Activated naive CD8-positive, alpha-beta T cell treated with anti-CD3 and anti-CD28 coated beads, Interleukin-2, amount 10 ng/mL, durations not matched to agents 7 days and 5 days (primary cell): ENCODE results near the gene PDLIM1. TPM values are rescaled to one million over a fixed set of nuclear protein-coding genes. Genes with fewer than 3 reads are reported as not detected.
"Not testable (repeated sequence)": the region's sequence is repeated elsewhere in the genome, so short reads cannot be mapped to it uniquely, and the experiment has no call there.

ENCODE experiments used
- ATAC-seq: fragments of 150-1000 bp; cut with Tn5 transposase; one replicate; pipeline ENCODE4 v1.10.0; 2021; ENCODE audit warnings: low read depth, moderate library complexity
- POLR2A ChIA-PET: fragments of 350-600 bp; sonication (Branson Sonifier 250); formaldehyde crosslinking; loops from one replicate; lab custom pipeline; 2021; ENCODE audit warnings: antibody characterized with exemption; lab: Charles Lee
- DNase-seq: peaks from one replicate; pipeline ENCODE4 v3.0.0; 2021
- H3K27ac Mint-ChIP-seq: one replicate; pipeline ENCODE4 v1.8.0; 2022; ENCODE audit warnings: mild to moderate bottlenecking, mixed read lengths
- H3K27me3 Mint-ChIP-seq: one replicate; pipeline ENCODE4 v1.8.0; 2022; ENCODE audit warnings: mild to moderate bottlenecking, moderate library complexity, mixed read lengths
- H3K36me3 Mint-ChIP-seq: one replicate; pipeline ENCODE4 v1.8.0; 2021; ENCODE audit warnings: mild to moderate bottlenecking, mixed read lengths
- H3K4me1 Mint-ChIP-seq: one replicate; pipeline ENCODE4 v1.8.0; 2021; ENCODE audit warnings: mixed read lengths
- H3K4me3 Mint-ChIP-seq: one replicate; pipeline ENCODE4 v1.8.0; 2022; ENCODE audit warnings: mild to moderate bottlenecking, moderate library complexity, mixed read lengths
- H3K9me3 Mint-ChIP-seq: one replicate; pipeline ENCODE4 v1.8.0; 2021; ENCODE audit warnings: mixed read lengths
- total RNA-seq, 2 experiments: library from RNA; stranded (reverse); gene quantifications; one replicate each; pipeline ENCODE4 v1.2.3, GENCODE V29; 2021

Gene PDLIM1
- total RNA-seq, 2 experiments from 2014 or later: 10.0 to 11.7 TPM

- Mint-ChIP-seq H3K4me3 (no peak overlapping the region), H3K27me3 (peaks cover 6% of the 10 kb centered on the region), H3K4me1 (no peaks in the 10 kb centered on the region), H3K36me3 (no peaks in the 10 kb centered on the region), H3K27ac (no peak overlapping the region), H3K9me3 (no peaks in the 10 kb centered on the region)
- DNase-seq: peak; percentile 61
- peak; percentile 66 for ATAC-seq
- POLR2A ChIA-PET: no interaction called here
Measured at GRCh38 chr10:95246582-95247051, 44.2 kb downstream of the PDLIM1 start.

- Mint-ChIP-seq H3K27ac (no peak overlapping the region), H3K4me1 (no peaks in the 10 kb centered on the region), H3K36me3 (no peaks in the 10 kb centered on the region), H3K4me3 (no peak overlapping the region), H3K9me3 (no peaks in the 10 kb centered on the region), H3K27me3 (no peaks in the 10 kb centered on the region)
- ATAC-seq (no peak), DNase-seq (no peak)
- POLR2A ChIA-PET: no interaction called here
Measured at GRCh38 chr10:95245425-95246055, 45.3 kb downstream of the PDLIM1 start.

- Mint-ChIP-seq H3K27ac (no peak overlapping the region), H3K4me3 (no peak overlapping the region), H3K4me1 (no peaks in the 10 kb centered on the region), H3K9me3 (no peaks in the 10 kb centered on the region), H3K27me3 (no peaks in the 10 kb centered on the region), H3K36me3 (no peaks in the 10 kb centered on the region)
- POLR2A ChIA-PET: no interaction called here
- no peak for ATAC-seq
- no peak for DNase-seq
Measured at GRCh38 chr10:95244152-95244551, 46.7 kb downstream of the PDLIM1 start.

- no peak for DNase-seq
- no peak overlapping the region for H3K27ac Mint-ChIP-seq
- no peaks in the 10 kb centered on the region for H3K9me3 Mint-ChIP-seq
- no peaks in the 10 kb centered on the region for H3K36me3 Mint-ChIP-seq
- H3K4me3 Mint-ChIP-seq: no peak overlapping the region
- H3K27me3 Mint-ChIP-seq: no peaks in the 10 kb centered on the region
- H3K4me1 Mint-ChIP-seq: no peaks in the 10 kb centered on the region
- ATAC-seq: no peak
- POLR2A ChIA-PET: no interaction called here
Measured at GRCh38 chr10:95243318-95243617, 47.5 kb downstream of the PDLIM1 start.

GRCh38 chr10:95242581-95243317 is 48.1 kb downstream of the PDLIM1 start:
- Mint-ChIP-seq H3K4me1 (no peaks in the 10 kb centered on the region), H3K36me3 (no peaks in the 10 kb centered on the region), H3K27ac (no peak overlapping the region), H3K9me3 (no peaks in the 10 kb centered on the region), H3K4me3 (no peak overlapping the region), H3K27me3 (no peaks in the 10 kb centered on the region)
- DNase-seq (no peak), ATAC-seq (peak; percentile 47)
- POLR2A ChIA-PET: no interaction called here

- Mint-ChIP-seq H3K9me3 (no peaks in the 10 kb centered on the region), H3K36me3 (no peaks in the 10 kb centered on the region), H3K27me3 (no peaks in the 10 kb centered on the region), H3K4me1 (peaks cover 4% of the 10 kb centered on the region), H3K27ac (no peak overlapping the region), H3K4me3 (no peak overlapping the region)
- POLR2A ChIA-PET: no interaction called here
- DNase-seq (no peak), ATAC-seq (no peak)
Measured at GRCh38 chr10:95241533-95241932, 49.3 kb downstream of the PDLIM1 start.

- POLR2A ChIA-PET: no interaction called here
- Mint-ChIP-seq H3K27ac (no peak overlapping the region), H3K4me1 (peaks cover 11% of the 10 kb centered on the region), H3K9me3 (no peaks in the 10 kb centered on the region), H3K36me3 (no peaks in the 10 kb centered on the region), H3K4me3 (no peak overlapping the region), H3K27me3 (no peaks in the 10 kb centered on the region)
- no peak for DNase-seq
- no peak for ATAC-seq
Measured at GRCh38 chr10:95240811-95241210, 50.0 kb downstream of the PDLIM1 start.

- ATAC-seq, DNase-seq, H3K9me3 Mint-ChIP-seq, H3K36me3 Mint-ChIP-seq, H3K4me3 Mint-ChIP-seq, H3K27ac Mint-ChIP-seq, H3K27me3 Mint-ChIP-seq, POLR2A ChIA-PET: not testable (repeated sequence)
- peaks cover 14% of the 10 kb centered on the region for H3K4me1 Mint-ChIP-seq
Measured at GRCh38 chr10:95240096-95240495, 50.7 kb downstream of the PDLIM1 start.

- no peak for ATAC-seq
- H3K27ac Mint-ChIP-seq: no peak overlapping the region
- POLR2A ChIA-PET: no interaction called here
- DNase-seq: no peak
- no peaks in the 10 kb centered on the region for H3K27me3 Mint-ChIP-seq
- H3K9me3 Mint-ChIP-seq: no peaks in the 10 kb centered on the region
- peaks cover 2% of the 10 kb centered on the region for H3K36me3 Mint-ChIP-seq
- H3K4me3 Mint-ChIP-seq: no peak overlapping the region
- peaks cover 16% of the 10 kb centered on the region for H3K4me1 Mint-ChIP-seq
Measured at GRCh38 chr10:95237376-95238170, 53.2 kb downstream of the PDLIM1 start.

GRCh38 chr10:95236068-95236903 is 54.5 kb downstream of the PDLIM1 start:
- H3K36me3 Mint-ChIP-seq: peaks cover 2% of the 10 kb centered on the region
- peak overlapping the region; percentile 46 for H3K27ac Mint-ChIP-seq
- peaks cover 18% of the 10 kb centered on the region for H3K4me1 Mint-ChIP-seq
- ATAC-seq (peak; percentile 59), DNase-seq (no peak)
- H3K9me3 Mint-ChIP-seq: peaks cover under 1% of the 10 kb centered on the region
- H3K27me3 Mint-ChIP-seq: no peaks in the 10 kb centered on the region
- POLR2A ChIA-PET: no interaction called here
- H3K4me3 Mint-ChIP-seq: peak overlapping the region; percentile 47

- Mint-ChIP-seq H3K27me3 (no peaks in the 10 kb centered on the region), H3K36me3 (peaks cover 4% of the 10 kb centered on the region), H3K4me3 (peak overlapping the region; percentile 47), H3K9me3 (peaks cover 4% of the 10 kb centered on the region), H3K27ac (peak overlapping the region; percentile 46), H3K4me1 (peaks cover 22% of the 10 kb centered on the region)
- no peak for DNase-seq
- POLR2A ChIA-PET: no interaction called here
- no peak for ATAC-seq
Measured at GRCh38 chr10:95235676-95236067, 55.1 kb downstream of the PDLIM1 start.

GRCh38 chr10:95234951-95235350 is 55.9 kb downstream of the PDLIM1 start:
- DNase-seq: no peak
- Mint-ChIP-seq H3K4me3 (no peak overlapping the region), H3K4me1 (peaks cover 26% of the 10 kb centered on the region), H3K9me3 (peaks cover 4% of the 10 kb centered on the region), H3K36me3 (peaks cover 5% of the 10 kb centered on the region), H3K27me3 (no peaks in the 10 kb centered on the region), H3K27ac (no peak overlapping the region)
- ATAC-seq: no peak
- POLR2A ChIA-PET: interaction anchor here (0.7 kb wide), 1 partner anchor 43 kb away, joined by 6 read pairs; no protein-coding TSS in a partner anchor
